ENCODE results near the gene SCPEP1. TPM values are rescaled to one million over a fixed set of nuclear protein-coding genes. Genes with fewer than 3 reads are reported as not detected.
A peak's percentile ranks its signal among the peaks of the same experiment; 100 is the strongest.

Gene SCPEP1
- total RNA-seq, 1 donor from 2014 or later, result 12.5 TPM

DNA sequence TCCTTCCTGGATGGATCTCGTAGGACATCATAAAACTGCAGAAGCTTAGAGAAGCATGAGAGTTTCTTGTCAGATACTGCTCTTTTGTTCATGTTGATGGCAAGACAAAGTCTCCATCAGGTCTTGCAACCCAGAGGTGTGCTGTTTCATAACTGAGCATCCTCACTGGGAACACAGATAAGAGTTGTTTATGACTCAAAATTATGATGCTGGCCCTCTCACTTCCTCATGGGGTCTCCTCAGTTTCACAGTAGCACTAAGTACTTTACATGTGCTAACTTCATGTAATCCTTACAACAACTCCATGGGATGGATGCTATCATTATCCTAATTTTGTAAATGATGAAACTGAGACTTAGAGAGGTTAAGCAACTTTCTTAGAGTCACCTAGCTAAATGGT is 14.4 kb downstream of the SCPEP1 start:
- H3K4me1 ChIP-seq (ENCODE audit: control insufficient read depth in 3 of 3, insufficient read depth in 3 of 3, low read length in 3 of 3), result peaks cover 6 to 18% (median 6%) of the 10 kb centered on the region in 3 donors
- H3K27me3 ChIP-seq (ENCODE audit: control insufficient read depth in 3 of 3, insufficient read depth in 3 of 3, low read length in 3 of 3), result no peaks in the 10 kb centered on the region
- H3K9me3 ChIP-seq (ENCODE audit: control insufficient read depth in 3 of 3, low read length in 3 of 3), result no peaks in the 10 kb centered on the region
- H3K9ac ChIP-seq (ENCODE audit: low read depth in 1 of 3, low read length in 3 of 3), result no peak overlapping the region
- no peak overlapping the region for H3K4me3 ChIP-seq (ENCODE audit: low read length in 3 of 3)
- no peak overlapping the region for H3K27ac ChIP-seq (ENCODE audit: low read depth, low read length)
- peaks cover 6 to 31% (median 30%) of the 10 kb centered on the region in 3 donors for H3K36me3 ChIP-seq (ENCODE audit: control insufficient read depth in 3 of 3, insufficient read depth in 3 of 3, low read length in 3 of 3)

DNA sequence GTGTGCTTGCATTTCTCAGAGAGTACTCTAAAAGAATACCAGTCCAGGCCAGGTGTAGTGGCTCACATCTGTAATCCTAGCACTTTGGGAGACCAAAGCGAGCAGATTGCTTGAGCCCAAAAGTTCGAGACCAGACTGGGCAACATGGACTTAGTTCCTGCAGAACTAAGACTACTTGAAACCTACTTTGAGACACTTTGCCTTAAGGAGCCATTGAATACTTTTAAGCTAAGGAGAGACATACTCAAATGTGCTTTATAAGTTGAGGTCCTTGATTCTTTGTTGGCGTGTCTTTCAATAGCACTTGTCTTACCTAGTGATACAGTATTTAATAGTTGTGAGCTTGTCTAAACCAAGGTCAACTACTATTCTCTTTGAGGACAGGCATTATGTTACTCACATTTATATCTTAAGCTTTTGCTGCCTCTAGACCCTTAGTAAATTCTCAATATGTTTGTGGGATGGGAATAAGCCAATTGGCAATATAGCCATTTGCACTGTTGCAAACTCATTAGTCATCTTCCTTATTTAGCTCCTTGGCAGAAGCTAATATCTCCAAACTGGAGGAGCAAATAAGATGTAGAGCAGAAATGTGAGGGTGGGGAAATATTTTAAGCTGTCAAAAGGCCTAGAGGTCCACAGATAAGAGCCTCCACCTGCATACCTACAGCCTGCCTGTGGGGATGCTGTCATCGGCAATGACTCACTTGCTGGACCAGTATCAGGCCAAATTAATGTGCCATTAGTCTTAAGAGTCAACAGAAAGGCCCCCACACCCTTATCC is 16.3 kb downstream of the SCPEP1 start:
- no peaks in the 10 kb centered on the region for H3K9me3 ChIP-seq (ENCODE audit: control insufficient read depth in 3 of 3, low read length in 3 of 3)
- H3K27ac ChIP-seq (ENCODE audit: low read depth, low read length), result peak overlapping the region; percentile 62
- no peak overlapping the region for H3K9ac ChIP-seq (ENCODE audit: low read depth in 1 of 3, low read length in 3 of 3)
- H3K4me3 ChIP-seq (ENCODE audit: low read length in 3 of 3), result no peak overlapping the region
- peaks cover 6 to 18% (median 6%) of the 10 kb centered on the region in 3 donors for H3K4me1 ChIP-seq (ENCODE audit: control insufficient read depth in 3 of 3, insufficient read depth in 3 of 3, low read length in 3 of 3)
- peaks cover 7 to 35% (median 25%) of the 10 kb centered on the region in 3 donors for H3K36me3 ChIP-seq (ENCODE audit: control insufficient read depth in 3 of 3, insufficient read depth in 3 of 3, low read length in 3 of 3)
- no peaks in the 10 kb centered on the region for H3K27me3 ChIP-seq (ENCODE audit: control insufficient read depth in 3 of 3, insufficient read depth in 3 of 3, low read length in 3 of 3)

DNA sequence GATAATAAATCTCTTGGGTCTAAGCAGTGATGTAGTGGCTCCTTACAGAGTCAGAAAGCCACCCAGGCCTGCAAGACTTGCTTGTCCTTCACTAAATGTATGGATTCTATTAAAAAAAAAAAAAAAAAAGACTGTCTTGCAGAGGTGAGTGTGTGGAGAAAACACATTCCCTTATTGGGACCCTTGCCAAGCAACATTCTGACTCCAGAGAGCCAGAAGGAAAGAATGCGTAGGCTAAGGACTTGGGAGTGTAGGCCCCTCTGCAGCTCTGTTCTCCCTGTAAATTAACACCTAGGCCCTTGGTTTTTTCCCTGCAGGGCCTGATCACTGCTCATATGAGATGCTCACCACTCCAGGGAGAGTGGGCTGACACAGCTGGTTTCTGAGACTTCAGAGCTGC is 17.8 kb downstream of the SCPEP1 start:
- peaks cover 11 to 34% (median 18%) of the 10 kb centered on the region in 3 donors for H3K36me3 ChIP-seq (ENCODE audit: control insufficient read depth in 3 of 3, insufficient read depth in 3 of 3, low read length in 3 of 3)
- no peak overlapping the region for H3K9ac ChIP-seq (ENCODE audit: low read depth in 1 of 3, low read length in 3 of 3)
- no peaks in the 10 kb centered on the region for H3K27me3 ChIP-seq (ENCODE audit: control insufficient read depth in 3 of 3, insufficient read depth in 3 of 3, low read length in 3 of 3)
- peaks cover 6 to 18% (median 6%) of the 10 kb centered on the region in 3 donors for H3K4me1 ChIP-seq (ENCODE audit: control insufficient read depth in 3 of 3, insufficient read depth in 3 of 3, low read length in 3 of 3)
- no peak overlapping the region for H3K27ac ChIP-seq (ENCODE audit: low read depth, low read length)
- H3K9me3 ChIP-seq (ENCODE audit: control insufficient read depth in 3 of 3, low read length in 3 of 3), result no peaks in the 10 kb centered on the region
- H3K4me3 ChIP-seq (ENCODE audit: low read length in 3 of 3), result no peak overlapping the region

DNA sequence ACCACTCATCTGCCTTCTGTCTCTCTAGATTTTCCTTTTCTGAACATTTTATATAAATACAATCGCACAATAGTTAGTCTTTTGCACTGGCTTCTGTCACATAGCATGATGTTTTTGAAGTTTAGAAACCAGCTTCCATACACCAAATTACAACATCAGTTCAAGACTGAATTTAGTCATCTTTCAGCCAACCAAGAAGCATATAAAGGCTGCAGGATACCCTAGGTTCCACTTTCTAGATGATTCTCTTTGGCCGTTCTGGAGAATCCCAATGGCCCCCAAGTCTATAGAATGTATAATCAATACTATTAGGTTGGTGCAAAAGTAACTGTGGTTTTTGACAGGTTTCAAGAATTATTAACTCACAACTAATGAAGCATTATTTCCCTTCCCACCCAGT is 19.4 kb downstream of the SCPEP1 start:
- Histone ChIP-seq H3K4me1 (ENCODE audit: control insufficient read depth in 3 of 3, insufficient read depth in 3 of 3, low read length in 3 of 3) (peaks cover 6 to 18% (median 6%) of the 10 kb centered on the region in 3 donors), H3K9me3 (ENCODE audit: control insufficient read depth in 3 of 3, low read length in 3 of 3) (no peaks in the 10 kb centered on the region), H3K27ac (ENCODE audit: low read depth, low read length) (no peak overlapping the region), H3K9ac (ENCODE audit: low read depth in 1 of 3, low read length in 3 of 3) (no peak overlapping the region), H3K4me3 (ENCODE audit: low read length in 3 of 3) (no peak overlapping the region), H3K27me3 (ENCODE audit: control insufficient read depth in 3 of 3, insufficient read depth in 3 of 3, low read length in 3 of 3) (no peaks in the 10 kb centered on the region), H3K36me3 (ENCODE audit: control insufficient read depth in 3 of 3, insufficient read depth in 3 of 3, low read length in 3 of 3) (peaks cover 12 to 32% (median 25%) of the 10 kb centered on the region in 3 donors)

DNA sequence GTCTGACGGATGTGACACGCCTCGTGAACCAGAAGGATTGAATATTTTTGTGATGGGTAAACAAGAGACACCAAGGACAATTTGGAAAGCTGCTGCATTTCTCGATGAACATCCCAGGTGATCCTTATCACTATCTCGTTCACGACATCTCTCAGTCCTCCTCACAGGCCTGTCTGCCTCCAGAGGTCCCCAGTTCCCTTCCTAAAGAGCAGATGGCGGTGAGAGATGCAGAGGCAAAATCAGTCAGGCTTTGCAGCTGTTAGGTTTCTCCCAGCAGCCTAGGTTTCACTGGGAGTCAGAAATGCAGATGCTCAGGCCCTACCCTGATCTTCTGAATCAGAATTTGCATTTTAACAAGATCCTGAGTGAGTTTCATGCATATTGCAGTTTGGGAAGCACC is 23.6 kb downstream of the SCPEP1 start:
- H3K9me3 ChIP-seq (ENCODE audit: control insufficient read depth in 3 of 3, low read length in 3 of 3), result no peaks in the 10 kb centered on the region
- H3K4me1 ChIP-seq (ENCODE audit: control insufficient read depth in 3 of 3, insufficient read depth in 3 of 3, low read length in 3 of 3), result peaks cover 0 to 5% (median 0%) of the 10 kb centered on the region in 3 donors
- H3K4me3 ChIP-seq (ENCODE audit: low read length in 3 of 3), result no peak overlapping the region
- peaks cover 15 to 37% (median 32%) of the 10 kb centered on the region in 3 donors for H3K36me3 ChIP-seq (ENCODE audit: control insufficient read depth in 3 of 3, insufficient read depth in 3 of 3, low read length in 3 of 3)
- no peak overlapping the region for H3K9ac ChIP-seq (ENCODE audit: low read depth in 1 of 3, low read length in 3 of 3)
- no peaks in the 10 kb centered on the region for H3K27me3 ChIP-seq (ENCODE audit: control insufficient read depth in 3 of 3, insufficient read depth in 3 of 3, low read length in 3 of 3)
- H3K27ac ChIP-seq (ENCODE audit: low read depth, low read length), result no peak overlapping the region

DNA sequence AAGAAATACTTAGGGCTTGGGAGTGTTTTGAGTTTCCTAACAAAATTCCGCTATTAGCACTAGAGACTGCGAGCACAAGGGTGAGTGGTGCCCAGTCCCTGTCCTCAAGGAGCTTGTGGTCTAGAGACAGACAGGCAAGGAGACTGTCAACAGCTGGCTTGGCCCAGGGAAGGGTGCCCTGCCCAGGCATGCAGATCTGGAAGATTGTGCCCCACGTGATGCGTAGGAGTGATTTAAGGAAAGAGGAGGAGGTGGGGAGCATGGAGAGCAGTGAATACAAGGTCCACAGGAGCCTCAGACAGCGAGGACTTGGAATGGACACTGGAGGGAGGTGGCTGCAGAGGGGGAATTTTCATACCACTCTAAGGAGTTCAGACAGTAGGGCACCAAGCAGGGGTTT is 25.0 kb downstream of the SCPEP1 start:
- H3K36me3 ChIP-seq (ENCODE audit: control insufficient read depth in 3 of 3, insufficient read depth in 3 of 3, low read length in 3 of 3), result peaks cover 15 to 34% (median 32%) of the 10 kb centered on the region in 3 donors
- H3K4me1 ChIP-seq (ENCODE audit: control insufficient read depth in 3 of 3, insufficient read depth in 3 of 3, low read length in 3 of 3), result peaks cover 0 to 5% (median 0%) of the 10 kb centered on the region in 3 donors
- no peak overlapping the region for H3K27ac ChIP-seq (ENCODE audit: low read depth, low read length)
- H3K4me3 ChIP-seq (ENCODE audit: low read length in 3 of 3), result no peak overlapping the region
- no peak overlapping the region for H3K9ac ChIP-seq (ENCODE audit: low read depth in 1 of 3, low read length in 3 of 3)
- H3K27me3 ChIP-seq (ENCODE audit: control insufficient read depth in 3 of 3, insufficient read depth in 3 of 3, low read length in 3 of 3), result no peaks in the 10 kb centered on the region
- H3K9me3 ChIP-seq (ENCODE audit: control insufficient read depth in 3 of 3, low read length in 3 of 3), result no peaks in the 10 kb centered on the region

DNA sequence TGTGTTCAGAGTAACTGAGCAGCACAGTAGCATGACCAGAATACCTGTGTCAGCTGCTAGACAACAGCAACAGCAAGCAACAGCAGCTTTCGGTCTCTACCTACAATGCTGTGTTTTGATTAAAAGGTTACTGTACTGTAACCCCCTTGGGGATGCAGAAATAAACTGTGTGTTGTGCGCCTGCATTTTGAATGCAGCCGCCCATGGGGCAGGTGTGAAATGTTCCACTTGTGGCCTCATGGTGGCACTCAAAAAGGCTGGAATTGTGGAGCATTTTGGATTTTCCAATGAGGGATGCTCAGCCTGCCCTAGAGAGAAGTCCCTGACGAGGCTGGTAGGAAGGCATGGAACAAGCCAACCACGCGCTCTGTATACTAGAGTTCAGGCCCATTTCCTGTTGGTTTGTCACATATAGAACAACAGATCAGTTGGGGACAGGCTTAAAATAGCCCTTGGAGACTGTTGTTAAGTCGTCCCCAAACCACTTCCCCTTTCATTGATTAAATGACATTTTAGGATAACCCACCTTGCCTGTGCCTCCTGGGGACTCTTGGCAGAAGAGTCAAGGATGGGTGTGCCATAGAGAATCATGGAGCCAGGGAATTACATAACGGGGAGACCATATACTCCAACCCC is 27.1 kb downstream of the SCPEP1 start:
- Histone ChIP-seq H3K9ac (ENCODE audit: low read depth in 1 of 3, low read length in 3 of 3) (no peak overlapping the region), H3K27me3 (ENCODE audit: control insufficient read depth in 3 of 3, insufficient read depth in 3 of 3, low read length in 3 of 3) (no peaks in the 10 kb centered on the region), H3K36me3 (ENCODE audit: control insufficient read depth in 3 of 3, insufficient read depth in 3 of 3, low read length in 3 of 3) (peaks cover 13 to 32% (median 29%) of the 10 kb centered on the region in 3 donors), H3K4me1 (ENCODE audit: control insufficient read depth in 3 of 3, insufficient read depth in 3 of 3, low read length in 3 of 3) (peaks cover 0 to 9% (median under 1%) of the 10 kb centered on the region in 3 donors), H3K4me3 (ENCODE audit: low read length in 3 of 3) (no peak overlapping the region), H3K9me3 (ENCODE audit: control insufficient read depth in 3 of 3, low read length in 3 of 3) (no peaks in the 10 kb centered on the region), H3K27ac (ENCODE audit: low read depth, low read length) (no peak overlapping the region)

DNA sequence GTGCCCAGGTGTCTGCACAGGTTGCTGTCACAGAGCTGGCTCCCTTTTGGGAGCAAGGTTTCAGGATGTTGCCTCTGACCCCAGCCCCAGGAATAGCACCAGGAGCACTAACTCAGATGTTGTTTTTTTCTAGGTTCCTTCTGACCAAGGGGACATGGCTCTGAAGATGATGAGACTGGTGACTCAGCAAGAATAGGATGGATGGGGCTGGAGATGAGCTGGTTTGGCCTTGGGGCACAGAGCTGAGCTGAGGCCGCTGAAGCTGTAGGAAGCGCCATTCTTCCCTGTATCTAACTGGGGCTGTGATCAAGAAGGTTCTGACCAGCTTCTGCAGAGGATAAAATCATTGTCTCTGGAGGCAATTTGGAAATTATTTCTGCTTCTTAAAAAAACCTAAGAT is 28.1 kb downstream of the SCPEP1 start:
- Histone ChIP-seq H3K9me3 (ENCODE audit: control insufficient read depth in 3 of 3, low read length in 3 of 3) (no peaks in the 10 kb centered on the region), H3K27me3 (ENCODE audit: control insufficient read depth in 3 of 3, insufficient read depth in 3 of 3, low read length in 3 of 3) (no peaks in the 10 kb centered on the region), H3K4me3 (ENCODE audit: low read length in 3 of 3) (no peak overlapping the region), H3K9ac (ENCODE audit: low read depth in 1 of 3, low read length in 3 of 3) (no peak overlapping the region), H3K4me1 (ENCODE audit: control insufficient read depth in 3 of 3, insufficient read depth in 3 of 3, low read length in 3 of 3) (peaks cover 0 to 9% (median 3%) of the 10 kb centered on the region in 3 donors), H3K36me3 (ENCODE audit: control insufficient read depth in 3 of 3, insufficient read depth in 3 of 3, low read length in 3 of 3) (peaks cover 6 to 27% (median 24%) of the 10 kb centered on the region in 3 donors), H3K27ac (ENCODE audit: low read depth, low read length) (no peak overlapping the region)

DNA sequence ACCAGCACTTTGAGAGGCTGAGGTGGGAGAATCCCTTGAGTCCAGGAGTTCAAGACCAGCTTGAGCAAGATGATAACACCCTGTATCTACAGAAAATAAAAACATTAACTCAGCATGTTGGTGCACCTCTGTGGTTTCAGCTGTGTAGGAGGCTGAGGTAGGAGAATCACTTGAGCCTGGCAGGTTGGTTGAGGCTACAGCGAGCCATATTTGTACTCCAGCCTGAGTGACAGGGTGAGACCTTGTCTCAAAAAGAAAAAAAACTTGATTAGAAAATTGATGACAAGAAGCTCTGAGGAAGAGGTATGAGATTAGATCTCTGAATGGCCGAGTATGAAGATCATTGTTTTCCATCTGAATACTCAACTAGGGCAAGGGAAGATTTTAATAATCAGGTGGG is 31.0 kb downstream of the SCPEP1 start:
- no peak overlapping the region for H3K27ac ChIP-seq (ENCODE audit: low read depth, low read length)
- no peaks in the 10 kb centered on the region for H3K9me3 ChIP-seq (ENCODE audit: control insufficient read depth in 3 of 3, low read length in 3 of 3)
- peaks cover 2 to 8% (median 5%) of the 10 kb centered on the region in 3 donors for H3K36me3 ChIP-seq (ENCODE audit: control insufficient read depth in 3 of 3, insufficient read depth in 3 of 3, low read length in 3 of 3)
- no peaks in the 10 kb centered on the region for H3K27me3 ChIP-seq (ENCODE audit: control insufficient read depth in 3 of 3, insufficient read depth in 3 of 3, low read length in 3 of 3)
- H3K4me3 ChIP-seq (ENCODE audit: low read length in 3 of 3), result no peak overlapping the region
- no peak overlapping the region for H3K9ac ChIP-seq (ENCODE audit: low read depth in 1 of 3, low read length in 3 of 3)
- H3K4me1 ChIP-seq (ENCODE audit: control insufficient read depth in 3 of 3, insufficient read depth in 3 of 3, low read length in 3 of 3), result peaks cover 0 to 9% (median 3%) of the 10 kb centered on the region in 3 donors

All from skeletal muscle tissue (tissue), 4 donors.